Head of caudate nucleus (tissue), 42 donors: ENCODE measurements around the gene BCAR3.

Experiments used
- DNase-seq, 42 donors: peaks; one replicate each; pipeline versions ENCODE4 v3.0.0 to v3.0.0-alpha.2; 2020 to 2021; ENCODE audit warnings: mixed read lengths in 7 of 42
- intact Hi-C: fragments of 100-400 bp; cut with DNase I; formaldehyde crosslinking; loops from one replicate; pipeline ENCODE4 v1.15.0; 2022

The BCAR3 gene

GRCh38 chr1:93628681-93629080 is 53.0 kb downstream of the BCAR3 start:
- intact Hi-C loops, result loop anchor here (2.0 kb wide), 2 partner anchors 184 to 216 kb away; no protein-coding TSS in a partner anchor
- DNase-seq, result peak in 1 of 42 donors; percentile 3

GRCh38 chr1:93625582-93626327 is 55.9 kb downstream of the BCAR3 start:
- peak in 1 of 42 donors; percentile 34 for DNase-seq
- intact Hi-C loops, result no loop called here

- intact Hi-C loops, result no loop called here
- no peak for DNase-seq
These were observed 57.8 kb downstream of the BCAR3 start for GRCh38 chr1:93623875-93624274.

GRCh38 chr1:93623436-93623835 is 58.2 kb downstream of the BCAR3 start:
- intact Hi-C loops, result no loop called here
- DNase-seq, result peak in 1 of 42 donors; percentile 2

- intact Hi-C loops, result no loop called here
- no peak for DNase-seq
These were observed 60.4 kb downstream of the BCAR3 start for GRCh38 chr1:93621246-93621645.

GRCh38 chr1:93620841-93621210 is 60.8 kb downstream of the BCAR3 start:
- DNase-seq, result no peak
- intact Hi-C loops, result no loop called here

GRCh38 chr1:93620172-93620840 is 61.3 kb downstream of the BCAR3 start:
- intact Hi-C loops, result no loop called here
- DNase-seq, result no peak

GRCh38 chr1:93619507-93620171 is 62.0 kb downstream of the BCAR3 start:
- intact Hi-C loops, result no loop called here
- DNase-seq, result no peak

- intact Hi-C loops, result no loop called here
- no peak for DNase-seq
These were observed 63.8 kb downstream of the BCAR3 start for GRCh38 chr1:93617670-93618499.

- peak in 29 of 42 donors; percentile 20 to 79 (median 56) for DNase-seq
- intact Hi-C loops, result no loop called here
These were observed 64.5 kb downstream of the BCAR3 start for GRCh38 chr1:93616996-93617669.

GRCh38 chr1:93616221-93616995 is 65.2 kb downstream of the BCAR3 start:
- peak in 3 of 42 donors; percentile 21 to 46 (median 29) for DNase-seq
- intact Hi-C loops, result no loop called here

GRCh38 chr1:93615582-93616150 is 66.0 kb downstream of the BCAR3 start:
- no peak for DNase-seq
- intact Hi-C loops, result no loop called here

GRCh38 chr1:93614986-93615581 is 66.6 kb downstream of the BCAR3 start:
- intact Hi-C loops, result no loop called here
- DNase-seq, result no peak

GRCh38 chr1:93614541-93614940 is 67.1 kb downstream of the BCAR3 start:
- intact Hi-C loops, result no loop called here
- no peak for DNase-seq

GRCh38 chr1:93613898-93614297 is 67.7 kb downstream of the BCAR3 start:
- intact Hi-C loops, result no loop called here
- peak in 11 of 42 donors; percentile 20 to 62 (median 37) for DNase-seq

GRCh38 chr1:93612510-93612909 is 69.1 kb downstream of the BCAR3 start:
- intact Hi-C loops, result no loop called here
- DNase-seq, result no peak

- no peak for DNase-seq
- intact Hi-C loops, result no loop called here
These were observed 70.0 kb downstream of the BCAR3 start for GRCh38 chr1:93611668-93612067.
